Liver (tissue), 3 donors: ENCODE data around the gene B4GALT5.

Experiments
- EGR1 ChIP-seq, 2 donors: IDR thresholded peaks; 2 replicates each; pipeline ENCODE4 v1.6.1; 2016 to 2018; ENCODE audit warnings: antibody characterized with exemption in 2 of 2, low read depth in 2 of 2
- HNF4G ChIP-seq: IDR thresholded peaks from 2 replicates; pipeline ENCODE4 v1.6.1; 2016; ENCODE audit warnings: antibody characterized with exemption
- NR2F2 ChIP-seq: IDR thresholded peaks from 2 replicates; pipeline ENCODE4 v1.6.1; 2016; ENCODE audit warnings: antibody characterized with exemption
- RAD21 ChIP-seq, 2 donors: IDR thresholded peaks; 2 replicates each; pipeline ENCODE4 v1.6.1; 2016; ENCODE audit warnings: antibody characterized with exemption in 2 of 2, mild to moderate bottlenecking in 2 of 2
- SP1 ChIP-seq: IDR thresholded peaks from 2 replicates; pipeline ENCODE4 v1.6.1; 2018; ENCODE audit warnings: antibody characterized with exemption, mild to moderate bottlenecking
- YY1 ChIP-seq: IDR thresholded peaks from 2 replicates; pipeline ENCODE4 v1.6.1; 2016; ENCODE audit warnings: antibody characterized with exemption, mild to moderate bottlenecking
- TF ChIP-seq, protein P1 (sequence below): fragments of 150-350 bp; IDR thresholded peaks from 2 replicates; pipeline ENCODE4 v1.5.1; 2017; ENCODE audit warnings: improper control_type of control experiment, low read depth, low read length; ENCODE audit not compliant: missing input control
- TF ChIP-seq, protein P2 (sequence below): IDR thresholded peaks from 2 replicates; pipeline ENCODE4 v1.6.1; 2016; ENCODE audit warnings: antibody characterized with exemption
- TF ChIP-seq, protein P3 (sequence below): IDR thresholded peaks from 2 replicates; pipeline ENCODE4 v1.6.1; 2016; ENCODE audit warnings: antibody characterized with exemption, mild to moderate bottlenecking
- donor health status: healthy.
- donor health status: healthy.

DNA sequence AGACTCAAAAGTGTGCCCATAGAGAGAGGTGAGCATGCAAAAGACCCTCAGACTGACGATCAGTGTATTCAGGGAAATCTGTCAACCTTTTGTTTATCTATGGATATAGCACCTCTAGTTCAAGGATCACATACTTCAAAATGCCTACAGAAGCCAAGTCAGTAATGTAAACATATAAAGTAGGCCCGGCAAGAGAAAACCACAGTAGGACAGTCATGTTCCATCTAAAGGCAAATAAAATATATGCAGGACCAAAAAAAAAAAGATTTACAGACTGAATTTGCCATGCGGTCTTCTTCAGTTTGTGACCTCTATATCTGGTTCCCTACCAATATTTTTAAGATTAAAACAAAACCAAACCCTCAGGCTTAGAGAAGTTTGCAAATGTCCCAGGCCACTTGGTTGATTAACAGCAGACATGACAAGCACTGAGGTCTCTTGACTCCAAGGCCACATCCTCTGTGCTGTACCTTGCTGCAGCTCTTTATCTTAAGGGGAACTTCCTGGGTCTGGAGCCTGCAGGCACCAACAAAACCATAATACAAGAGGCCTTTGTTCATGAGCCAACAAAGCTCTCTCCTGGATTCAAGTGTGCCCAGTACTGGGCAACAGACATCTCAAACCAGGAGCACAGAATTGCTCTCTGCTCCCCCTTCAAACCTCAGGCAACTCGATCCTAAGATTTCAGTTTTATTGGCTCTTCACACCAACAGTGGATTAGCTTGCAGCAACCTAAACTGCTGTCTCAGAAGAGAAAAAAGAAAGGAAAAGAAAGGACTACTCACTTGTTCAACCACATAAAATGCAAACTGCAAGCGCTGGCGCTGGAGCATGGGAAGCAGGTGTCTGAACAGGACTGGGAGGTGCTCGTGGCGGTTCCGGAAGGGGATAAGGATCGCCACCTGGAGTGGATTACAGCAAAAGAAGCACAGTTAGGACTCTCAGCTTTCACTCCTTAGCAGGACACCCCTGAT, 71.7 kb downstream of the B4GALT5 start:
- TF ChIP-seq, protein P1, sequence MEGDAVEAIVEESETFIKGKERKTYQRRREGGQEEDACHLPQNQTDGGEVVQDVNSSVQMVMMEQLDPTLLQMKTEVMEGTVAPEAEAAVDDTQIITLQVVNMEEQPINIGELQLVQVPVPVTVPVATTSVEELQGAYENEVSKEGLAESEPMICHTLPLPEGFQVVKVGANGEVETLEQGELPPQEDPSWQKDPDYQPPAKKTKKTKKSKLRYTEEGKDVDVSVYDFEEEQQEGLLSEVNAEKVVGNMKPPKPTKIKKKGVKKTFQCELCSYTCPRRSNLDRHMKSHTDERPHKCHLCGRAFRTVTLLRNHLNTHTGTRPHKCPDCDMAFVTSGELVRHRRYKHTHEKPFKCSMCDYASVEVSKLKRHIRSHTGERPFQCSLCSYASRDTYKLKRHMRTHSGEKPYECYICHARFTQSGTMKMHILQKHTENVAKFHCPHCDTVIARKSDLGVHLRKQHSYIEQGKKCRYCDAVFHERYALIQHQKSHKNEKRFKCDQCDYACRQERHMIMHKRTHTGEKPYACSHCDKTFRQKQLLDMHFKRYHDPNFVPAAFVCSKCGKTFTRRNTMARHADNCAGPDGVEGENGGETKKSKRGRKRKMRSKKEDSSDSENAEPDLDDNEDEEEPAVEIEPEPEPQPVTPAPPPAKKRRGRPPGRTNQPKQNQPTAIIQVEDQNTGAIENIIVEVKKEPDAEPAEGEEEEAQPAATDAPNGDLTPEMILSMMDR = no peak
- TF ChIP-seq YY1 (no peak), HNF4G (no peak), RAD21 (IDR thresholded peaks at IDR 0.05) (no peak), NR2F2 (no peak), SP1 (no peak), EGR1 (IDR thresholded peaks at IDR 0.05; ENCODE audit: low read depth in 2 of 2) (no peak)
- TF ChIP-seq, protein P2, sequence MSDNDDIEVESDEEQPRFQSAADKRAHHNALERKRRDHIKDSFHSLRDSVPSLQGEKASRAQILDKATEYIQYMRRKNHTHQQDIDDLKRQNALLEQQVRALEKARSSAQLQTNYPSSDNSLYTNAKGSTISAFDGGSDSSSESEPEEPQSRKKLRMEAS = no peak
- TF ChIP-seq, protein P3, sequence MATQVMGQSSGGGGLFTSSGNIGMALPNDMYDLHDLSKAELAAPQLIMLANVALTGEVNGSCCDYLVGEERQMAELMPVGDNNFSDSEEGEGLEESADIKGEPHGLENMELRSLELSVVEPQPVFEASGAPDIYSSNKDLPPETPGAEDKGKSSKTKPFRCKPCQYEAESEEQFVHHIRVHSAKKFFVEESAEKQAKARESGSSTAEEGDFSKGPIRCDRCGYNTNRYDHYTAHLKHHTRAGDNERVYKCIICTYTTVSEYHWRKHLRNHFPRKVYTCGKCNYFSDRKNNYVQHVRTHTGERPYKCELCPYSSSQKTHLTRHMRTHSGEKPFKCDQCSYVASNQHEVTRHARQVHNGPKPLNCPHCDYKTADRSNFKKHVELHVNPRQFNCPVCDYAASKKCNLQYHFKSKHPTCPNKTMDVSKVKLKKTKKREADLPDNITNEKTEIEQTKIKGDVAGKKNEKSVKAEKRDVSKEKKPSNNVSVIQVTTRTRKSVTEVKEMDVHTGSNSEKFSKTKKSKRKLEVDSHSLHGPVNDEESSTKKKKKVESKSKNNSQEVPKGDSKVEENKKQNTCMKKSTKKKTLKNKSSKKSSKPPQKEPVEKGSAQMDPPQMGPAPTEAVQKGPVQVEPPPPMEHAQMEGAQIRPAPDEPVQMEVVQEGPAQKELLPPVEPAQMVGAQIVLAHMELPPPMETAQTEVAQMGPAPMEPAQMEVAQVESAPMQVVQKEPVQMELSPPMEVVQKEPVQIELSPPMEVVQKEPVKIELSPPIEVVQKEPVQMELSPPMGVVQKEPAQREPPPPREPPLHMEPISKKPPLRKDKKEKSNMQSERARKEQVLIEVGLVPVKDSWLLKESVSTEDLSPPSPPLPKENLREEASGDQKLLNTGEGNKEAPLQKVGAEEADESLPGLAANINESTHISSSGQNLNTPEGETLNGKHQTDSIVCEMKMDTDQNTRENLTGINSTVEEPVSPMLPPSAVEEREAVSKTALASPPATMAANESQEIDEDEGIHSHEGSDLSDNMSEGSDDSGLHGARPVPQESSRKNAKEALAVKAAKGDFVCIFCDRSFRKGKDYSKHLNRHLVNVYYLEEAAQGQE = no peak
